ENCODE data around the gene HPCA.

The HPCA gene

GRCh38 chr1:32934535-32934934 lies 48.2 kb downstream of the HPCA start:
- TF ChIP-seq, protein P1, sequence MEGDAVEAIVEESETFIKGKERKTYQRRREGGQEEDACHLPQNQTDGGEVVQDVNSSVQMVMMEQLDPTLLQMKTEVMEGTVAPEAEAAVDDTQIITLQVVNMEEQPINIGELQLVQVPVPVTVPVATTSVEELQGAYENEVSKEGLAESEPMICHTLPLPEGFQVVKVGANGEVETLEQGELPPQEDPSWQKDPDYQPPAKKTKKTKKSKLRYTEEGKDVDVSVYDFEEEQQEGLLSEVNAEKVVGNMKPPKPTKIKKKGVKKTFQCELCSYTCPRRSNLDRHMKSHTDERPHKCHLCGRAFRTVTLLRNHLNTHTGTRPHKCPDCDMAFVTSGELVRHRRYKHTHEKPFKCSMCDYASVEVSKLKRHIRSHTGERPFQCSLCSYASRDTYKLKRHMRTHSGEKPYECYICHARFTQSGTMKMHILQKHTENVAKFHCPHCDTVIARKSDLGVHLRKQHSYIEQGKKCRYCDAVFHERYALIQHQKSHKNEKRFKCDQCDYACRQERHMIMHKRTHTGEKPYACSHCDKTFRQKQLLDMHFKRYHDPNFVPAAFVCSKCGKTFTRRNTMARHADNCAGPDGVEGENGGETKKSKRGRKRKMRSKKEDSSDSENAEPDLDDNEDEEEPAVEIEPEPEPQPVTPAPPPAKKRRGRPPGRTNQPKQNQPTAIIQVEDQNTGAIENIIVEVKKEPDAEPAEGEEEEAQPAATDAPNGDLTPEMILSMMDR (IDR thresholded peaks at IDR 0.05; ENCODE audit: low read depth, low read length) = no peak
- H3K4me3 ChIP-seq (ENCODE audit: low read depth, low read length) = no peak overlapping the region
- no peaks in the 10 kb centered on the region for H3K4me1 ChIP-seq
- H3K27me3 ChIP-seq = no peaks in the 10 kb centered on the region
- no peak for DNase-seq
- H3K36me3 ChIP-seq = no peaks in the 10 kb centered on the region
- H3K9me3 ChIP-seq = no peaks in the 10 kb centered on the region

- Histone ChIP-seq H3K27me3 (no peaks in the 10 kb centered on the region), H3K36me3 (no peaks in the 10 kb centered on the region), H3K9me3 (no peaks in the 10 kb centered on the region), H3K4me3 (ENCODE audit: low read depth, low read length) (no peak overlapping the region), H3K4me1 (no peaks in the 10 kb centered on the region)
- TF ChIP-seq, protein P1 (IDR thresholded peaks at IDR 0.05; ENCODE audit: low read depth, low read length) = no peak
- DNase-seq = no peak
These were observed 50.8 kb downstream of the HPCA start for GRCh38 chr1:32937061-32937460.

GRCh38 chr1:32939655-32940371 lies 53.5 kb downstream of the HPCA start:
- Histone ChIP-seq H3K36me3 (no peaks in the 10 kb centered on the region), H3K9me3 (no peaks in the 10 kb centered on the region), H3K4me1 (no peaks in the 10 kb centered on the region), H3K4me3 (ENCODE audit: low read depth, low read length) (no peak overlapping the region), H3K27me3 (no peaks in the 10 kb centered on the region)
- TF ChIP-seq, protein P1 (IDR thresholded peaks at IDR 0.05; ENCODE audit: low read depth, low read length) = no peak
- DNase-seq = no peak

DNA sequence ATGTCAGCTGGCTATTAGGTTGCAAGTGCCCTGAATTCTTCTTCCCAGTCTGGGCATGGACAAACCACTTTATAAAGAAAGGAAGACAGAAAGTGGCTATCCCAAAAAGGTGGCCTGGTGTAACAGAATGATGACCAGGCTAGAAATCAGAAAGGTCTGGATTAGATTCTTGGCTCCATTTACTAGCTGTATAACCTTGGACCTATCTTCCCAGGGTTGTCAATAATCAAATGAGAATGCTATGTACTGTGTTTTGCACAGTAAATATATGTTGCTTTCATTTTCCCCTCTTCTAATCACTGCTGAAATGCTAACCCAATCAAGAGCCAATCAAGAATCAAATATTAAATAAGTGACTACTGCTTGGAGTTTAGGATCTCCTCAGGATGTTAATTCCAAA lies 57.9 kb downstream of the HPCA start:
- TF ChIP-seq, protein P1 (IDR thresholded peaks at IDR 0.05; ENCODE audit: low read depth, low read length) = no peak
- Histone ChIP-seq H3K36me3 (no peaks in the 10 kb centered on the region), H3K4me3 (ENCODE audit: low read depth, low read length) (no peak overlapping the region)

More for the DNA sequence above, 57.9 kb downstream of the HPCA start:
- no peak for DNase-seq
- H3K9me3 ChIP-seq = no peaks in the 10 kb centered on the region
- no peaks in the 10 kb centered on the region for H3K27me3 ChIP-seq
- no peaks in the 10 kb centered on the region for H3K4me1 ChIP-seq
